Globus pallidus (tissue), 1 donor: Measurements from ENCODE around the gene PYDC2.

ENCODE experiments used
- DNase-seq: peaks from one replicate; pipeline ENCODE4 v3.0.0-alpha.2; 2015; ENCODE audit warnings: low spot score

PYDC2 gene

DNA sequence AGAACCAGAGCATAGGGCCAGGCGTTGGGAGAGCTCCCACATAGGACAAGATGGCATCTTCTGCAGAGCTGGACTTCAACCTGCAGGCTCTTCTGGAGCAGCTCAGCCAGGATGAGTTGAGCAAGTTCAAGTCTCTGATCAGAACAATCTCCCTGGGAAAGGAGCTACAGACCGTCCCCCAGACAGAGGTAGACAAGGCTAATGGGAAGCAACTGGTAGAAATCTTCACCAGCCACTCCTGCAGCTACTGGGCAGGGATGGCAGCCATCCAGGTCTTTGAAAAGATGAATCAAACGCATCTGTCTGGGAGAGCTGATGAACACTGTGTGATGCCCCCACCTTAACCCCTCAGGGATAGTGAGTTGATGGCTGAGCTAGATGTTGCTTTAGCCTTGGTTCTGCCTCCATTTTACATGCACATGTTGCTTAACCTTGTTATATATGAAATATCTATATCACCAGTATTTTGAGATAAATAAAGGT lies at the start of gene PYDC2:
PYDC2 (plus strand) TSS at position 51 of the 483 bp plus-strand sequence; CDS start at position 51, 0 bp downstream.
- DNase-seq: no peak

DNA sequence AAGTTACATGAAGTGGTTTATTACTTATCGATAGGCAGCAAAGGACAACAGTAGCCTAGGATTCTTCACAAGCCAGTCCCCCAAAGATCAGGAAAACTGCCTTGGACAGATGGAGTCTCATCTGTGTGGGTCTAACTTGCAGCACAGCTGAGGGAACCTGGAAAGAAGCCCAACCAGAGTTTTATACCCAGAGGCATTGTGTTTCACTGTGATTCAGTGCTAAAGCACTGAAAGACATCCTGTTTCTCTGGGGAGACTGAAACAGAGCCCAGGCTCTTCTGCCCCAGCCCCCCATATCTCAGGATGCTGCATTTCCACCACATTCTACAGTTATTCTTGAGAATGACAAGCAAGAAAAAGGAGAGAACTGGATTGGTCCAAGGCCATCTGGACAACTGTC lies 48.2 kb upstream of the PYDC2 start:
- no peak for DNase-seq

DNA sequence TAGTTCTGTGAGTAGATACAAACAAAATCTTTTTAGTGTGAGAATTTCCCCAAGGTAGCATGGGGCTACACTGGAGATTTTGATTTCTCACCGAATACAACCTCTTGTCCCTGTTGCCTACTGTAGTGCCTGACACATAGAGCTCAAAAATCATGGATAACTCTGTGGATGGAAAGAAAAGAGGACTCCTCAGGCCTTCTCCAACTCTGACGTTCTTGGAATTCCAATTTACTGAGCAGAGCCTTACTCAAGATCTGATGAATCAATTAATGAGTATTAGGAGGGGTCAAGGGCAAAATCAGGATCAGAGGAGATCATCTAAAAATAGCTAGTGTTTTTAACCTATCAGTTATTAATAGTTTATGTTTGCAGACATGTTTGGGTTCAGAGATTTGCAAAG lies 46.7 kb upstream of the PYDC2 start:
- no peak for DNase-seq

DNA sequence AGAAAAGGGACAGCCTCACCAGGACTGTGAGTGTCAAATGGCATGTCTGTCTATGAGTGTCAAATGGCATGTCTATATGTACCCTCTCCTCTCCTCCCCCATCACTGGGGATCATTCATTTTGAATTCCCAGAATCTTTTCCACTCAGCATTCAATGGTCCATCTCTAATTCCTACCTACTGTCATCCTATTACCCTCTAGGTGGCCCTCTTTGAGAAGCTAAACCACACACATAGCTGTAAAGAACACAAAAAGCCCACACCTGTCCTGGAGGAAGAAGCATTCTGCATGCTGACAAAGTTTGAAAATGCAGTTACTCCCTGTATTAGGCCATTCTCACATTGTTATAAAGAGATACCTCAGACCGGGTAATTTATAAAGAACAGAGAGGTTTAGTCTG lies 46.2 kb upstream of the PYDC2 start:
- DNase-seq: no peak

DNA sequence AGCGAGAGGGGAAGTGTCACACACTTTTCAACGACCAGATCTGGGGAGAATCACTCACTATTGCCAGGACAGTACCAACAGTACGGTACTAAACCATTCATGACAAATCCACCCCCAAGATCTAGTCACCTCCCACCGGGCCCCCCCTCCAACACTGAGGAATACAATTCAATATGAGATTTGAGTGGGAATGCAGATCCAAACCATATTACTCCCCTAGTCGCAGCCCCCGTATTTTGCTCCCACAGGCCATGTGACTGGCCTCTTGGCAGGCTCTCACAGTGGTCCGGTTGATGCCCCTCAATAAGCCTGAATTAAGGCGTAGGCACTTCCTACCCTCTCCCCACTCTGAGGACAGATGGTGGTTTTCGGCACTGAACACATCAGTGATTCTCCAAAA lies 45.4 kb upstream of the PYDC2 start:
- no peak for DNase-seq

DNA sequence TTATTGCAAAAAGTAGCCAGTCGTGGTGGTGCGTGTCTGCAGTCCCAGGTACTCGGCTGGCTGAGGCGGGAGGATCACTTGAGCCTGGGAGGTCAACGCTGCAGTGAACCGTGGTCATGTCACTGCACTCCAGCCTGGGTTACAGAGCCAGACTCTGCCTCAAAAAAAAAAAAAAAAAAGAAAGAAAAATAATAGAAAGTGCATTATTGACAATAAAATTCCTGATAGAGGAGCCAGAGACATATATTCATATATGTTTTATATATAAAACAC lies 43.6 kb upstream of the PYDC2 start:
- no peak for DNase-seq

DNA sequence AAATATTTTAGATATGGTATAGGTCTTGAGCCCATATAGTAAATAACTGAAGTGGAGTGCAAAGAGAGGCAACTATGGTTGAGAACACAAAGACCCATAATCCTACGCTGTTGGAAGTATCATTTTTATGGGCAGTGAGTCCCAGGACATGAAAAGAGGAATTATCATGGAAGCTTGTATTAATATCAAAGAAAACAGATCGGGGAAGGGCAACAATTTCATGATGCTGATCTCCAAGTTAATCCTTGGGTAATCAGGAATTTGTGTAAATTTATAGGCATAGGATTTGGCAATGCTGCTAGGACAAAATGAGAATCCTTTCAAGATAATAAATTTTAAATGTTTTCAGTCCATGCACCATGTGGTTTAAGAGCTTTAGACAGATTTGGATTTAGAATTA lies 40.2 kb upstream of the PYDC2 start:
- DNase-seq: no peak

DNA sequence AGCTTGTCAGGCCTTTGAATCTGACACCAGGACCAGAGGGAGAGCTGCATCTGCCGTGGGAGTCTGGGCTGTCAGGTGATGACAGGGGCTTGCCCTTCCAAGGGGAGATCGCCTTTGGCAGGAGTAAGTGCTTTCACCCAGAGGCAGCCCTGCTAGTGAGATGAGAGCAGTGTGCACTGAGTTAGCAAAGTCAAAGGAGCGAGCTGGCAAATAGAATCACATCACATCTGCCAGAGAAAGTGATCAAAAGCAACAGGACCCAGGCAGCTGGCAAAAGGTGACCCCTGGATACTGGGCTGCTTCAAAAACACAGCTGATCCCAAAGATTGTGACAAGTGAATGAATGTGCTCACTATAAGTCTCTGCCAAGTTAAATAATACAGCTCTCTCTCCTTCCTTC lies 36.1 kb upstream of the PYDC2 start:
- DNase-seq: no peak

DNA sequence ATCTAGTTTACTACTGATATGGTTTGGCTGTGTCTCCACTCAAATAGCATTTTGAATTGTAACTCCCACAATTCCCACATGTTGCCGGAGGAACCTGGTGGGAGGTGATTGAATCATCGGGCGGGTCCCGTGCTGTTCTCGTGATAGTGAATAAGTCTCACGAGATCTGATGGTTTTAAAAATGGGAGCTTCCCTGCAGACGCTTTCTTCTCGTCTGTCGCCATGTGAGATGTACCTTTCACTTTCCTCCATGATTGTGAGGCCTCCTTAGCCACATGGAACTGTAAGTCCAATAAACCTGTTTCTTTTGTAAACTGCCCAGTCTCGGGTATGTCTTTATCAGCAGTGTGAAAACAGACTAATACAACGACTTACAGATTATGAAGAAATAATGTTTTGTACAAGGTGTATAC lies 35.6 kb upstream of the PYDC2 start:
- no peak for DNase-seq

DNA sequence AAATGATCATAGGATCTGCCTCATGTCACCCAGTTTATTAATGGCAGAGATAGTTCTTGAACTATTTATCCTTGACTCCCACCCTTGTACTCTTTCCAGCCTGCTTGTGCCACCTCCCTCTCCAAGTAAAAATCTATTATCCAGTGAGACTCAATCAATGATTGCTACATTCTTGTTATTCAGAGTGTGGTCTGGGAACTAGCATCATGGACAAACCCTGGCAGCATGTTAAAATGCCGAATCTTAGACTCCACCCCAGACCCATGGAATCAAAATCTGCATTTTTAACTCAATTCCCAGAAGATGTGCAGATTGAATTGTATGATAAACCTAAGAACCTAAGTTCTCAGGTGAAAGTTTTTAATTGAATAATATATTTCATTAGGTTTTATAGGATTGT lies 34.7 kb upstream of the PYDC2 start:
- DNase-seq: no peak

DNA sequence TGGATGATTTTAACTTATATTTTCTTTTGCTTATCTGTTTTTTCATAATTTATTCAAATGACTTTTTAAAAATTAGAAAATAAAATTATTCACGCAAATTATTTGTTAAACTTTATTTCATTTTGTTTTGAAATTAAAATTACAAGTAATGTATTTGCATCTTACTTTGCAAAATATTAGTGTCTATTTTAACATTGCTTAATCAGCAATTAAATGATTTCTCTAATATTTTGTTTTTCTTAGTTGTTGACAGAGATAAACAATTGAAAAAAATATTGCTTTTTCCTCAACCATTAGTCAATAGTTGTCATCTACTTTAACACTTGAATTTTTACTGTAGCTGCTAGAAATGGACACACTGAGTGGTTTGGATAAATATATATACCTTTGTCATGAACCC lies 32.8 kb upstream of the PYDC2 start:
- DNase-seq: no peak

DNA sequence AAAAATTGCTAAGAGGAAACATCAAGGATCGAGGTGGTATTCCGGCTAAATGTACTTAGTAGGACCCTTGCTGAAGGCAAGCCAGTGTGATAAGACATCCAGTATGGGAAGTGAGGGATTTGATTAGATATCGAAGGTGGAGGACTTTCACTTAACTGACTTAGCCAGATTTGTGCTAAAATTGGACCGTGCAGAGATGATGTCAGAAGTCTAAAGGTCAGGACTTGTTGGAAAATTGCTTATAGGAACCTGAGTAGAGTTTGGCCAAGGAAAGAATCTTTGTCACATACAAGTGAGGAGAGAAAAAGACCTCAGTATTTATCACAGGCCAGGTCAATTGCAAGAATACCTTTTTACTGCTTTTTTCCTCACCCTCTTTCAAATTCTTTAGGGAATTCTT lies 30.9 kb upstream of the PYDC2 start:
- DNase-seq: no peak

DNA sequence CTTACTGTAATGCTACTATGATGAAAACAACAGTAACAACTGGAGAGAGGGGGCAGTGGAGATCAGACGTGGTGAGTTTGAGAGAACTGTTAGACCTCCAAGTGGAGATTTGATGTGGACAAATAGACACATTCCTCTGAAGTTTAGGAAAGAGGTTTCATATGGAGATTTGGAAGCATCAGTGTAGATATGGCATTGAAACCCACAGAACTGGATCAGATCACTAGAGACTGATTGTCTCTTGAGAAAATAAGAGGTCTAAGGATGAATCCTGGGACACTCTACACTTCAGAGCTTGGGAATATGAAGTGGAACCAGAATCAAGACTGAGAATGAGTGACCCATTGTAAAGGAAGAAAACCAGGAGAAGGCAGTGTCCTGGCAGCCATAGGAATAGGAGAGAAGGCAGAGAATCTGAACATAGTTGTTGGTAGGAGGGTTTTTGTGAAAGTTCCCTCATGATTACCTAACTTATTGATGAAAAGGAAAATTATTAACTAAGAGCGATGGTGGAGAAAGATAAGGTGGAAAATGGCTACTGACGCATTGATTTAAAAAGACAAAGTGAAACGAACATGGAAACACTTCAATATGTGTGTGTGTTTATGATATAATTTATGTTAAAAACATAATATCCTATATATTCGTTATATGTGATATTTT lies 29.7 kb upstream of the PYDC2 start:
- no peak for DNase-seq

DNA sequence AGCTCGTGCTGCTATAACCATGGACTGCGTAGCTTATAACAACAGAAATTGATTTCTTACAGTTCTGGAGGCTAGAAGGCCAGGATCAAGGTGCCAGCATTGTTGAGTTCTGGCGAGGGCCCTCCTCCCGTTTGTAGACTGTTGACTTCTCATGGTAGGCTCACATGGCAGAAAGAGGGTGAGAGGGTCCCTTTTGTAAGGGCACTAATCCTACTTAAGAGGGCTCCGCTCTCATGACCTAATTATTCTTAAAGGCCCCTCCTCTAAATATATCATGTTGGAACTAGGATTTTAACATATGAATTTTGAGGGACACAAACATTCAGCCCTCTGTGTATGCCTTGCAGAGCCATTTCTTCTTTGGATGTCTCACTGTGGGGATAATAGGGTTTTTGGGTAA lies 28.8 kb upstream of the PYDC2 start:
- no peak for DNase-seq

DNA sequence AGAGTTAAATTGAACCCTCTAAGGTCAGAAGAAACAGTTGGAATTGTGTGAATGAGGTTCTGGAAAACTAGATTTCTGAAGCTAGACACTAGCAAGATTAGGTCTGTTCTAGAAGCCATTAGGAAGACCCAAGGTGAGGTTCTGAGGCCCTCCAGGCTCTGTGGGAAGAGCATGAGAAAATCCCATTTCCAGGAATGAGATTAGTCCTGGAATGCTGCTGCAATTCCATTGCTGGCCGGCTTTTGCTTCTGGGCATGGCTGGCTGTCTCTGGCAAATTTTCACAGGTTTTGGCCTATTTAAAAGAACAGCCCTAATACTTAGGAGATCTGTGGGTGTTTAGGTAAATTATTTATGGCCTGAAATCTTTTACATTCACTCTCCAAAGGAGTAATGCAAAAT lies 26.9 kb upstream of the PYDC2 start:
- no peak for DNase-seq

DNA sequence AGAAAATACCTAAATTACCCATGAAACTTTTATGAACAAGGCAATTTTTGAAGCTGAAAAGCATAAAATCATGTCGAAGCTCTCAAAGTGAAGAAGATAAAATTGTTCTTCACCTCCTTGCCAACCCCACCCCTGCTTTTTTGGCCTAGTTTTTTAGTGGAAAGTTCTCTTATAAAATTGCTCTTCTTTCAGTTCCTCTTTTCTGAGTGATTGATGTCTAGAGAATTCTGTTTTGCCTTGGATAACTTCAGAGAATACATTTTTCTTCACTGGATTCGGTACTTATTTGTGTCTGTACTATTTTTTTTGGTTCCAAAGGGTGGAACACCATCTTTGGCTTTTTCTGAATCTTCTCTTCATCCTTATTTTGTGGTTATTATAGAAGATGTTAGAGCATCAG lies 25.0 kb upstream of the PYDC2 start:
- DNase-seq: no peak

DNA sequence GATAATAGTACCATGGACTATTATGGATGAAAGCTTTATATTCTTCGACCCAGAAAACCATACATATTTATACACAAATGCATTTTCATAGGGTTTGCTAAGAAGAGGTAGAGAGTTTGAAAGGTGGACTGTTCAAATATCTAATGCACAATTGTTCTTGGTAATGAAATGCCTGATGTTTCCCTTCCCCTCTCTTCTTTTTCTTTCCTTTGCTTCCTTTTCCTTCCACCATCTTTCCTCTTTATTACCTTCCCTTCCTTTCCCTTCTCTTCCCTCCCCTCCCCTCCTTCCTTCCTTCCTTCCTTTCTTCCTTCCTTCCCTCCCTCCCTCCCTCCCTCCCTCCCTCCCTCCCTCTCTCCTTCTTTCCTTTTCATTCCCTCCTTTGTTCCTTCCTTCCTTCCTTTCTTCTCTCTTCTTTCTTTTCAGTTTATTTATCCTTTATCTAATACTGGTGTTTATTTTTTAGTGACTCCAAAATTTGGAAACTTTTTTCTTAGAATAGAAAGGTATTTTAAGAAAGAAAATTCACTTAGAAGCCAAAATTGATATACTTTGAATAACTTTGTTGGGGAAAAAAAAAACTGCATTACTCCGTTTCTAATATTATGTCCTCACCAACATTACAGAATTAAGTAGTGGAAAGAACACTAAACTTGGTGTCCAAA lies 22.7 kb upstream of the PYDC2 start:
- no peak for DNase-seq

DNA sequence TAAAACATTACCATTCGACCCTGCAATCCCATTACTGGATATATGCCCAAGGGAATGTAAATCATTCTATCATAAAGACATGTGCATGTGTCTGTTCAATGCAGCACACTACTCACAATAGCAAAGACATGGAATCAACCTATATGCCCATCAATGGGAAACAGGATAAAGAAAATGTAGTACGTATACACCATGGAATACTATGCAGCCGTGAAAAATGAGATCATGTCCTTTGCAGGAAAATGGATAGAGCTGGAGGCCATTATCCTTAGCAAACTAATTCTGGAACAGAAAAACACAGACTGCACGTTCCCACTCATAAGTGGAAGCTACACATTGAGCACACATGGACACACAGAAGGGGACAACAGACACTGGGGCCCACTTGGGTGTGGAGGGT lies 20.4 kb upstream of the PYDC2 start:
- no peak for DNase-seq

DNA sequence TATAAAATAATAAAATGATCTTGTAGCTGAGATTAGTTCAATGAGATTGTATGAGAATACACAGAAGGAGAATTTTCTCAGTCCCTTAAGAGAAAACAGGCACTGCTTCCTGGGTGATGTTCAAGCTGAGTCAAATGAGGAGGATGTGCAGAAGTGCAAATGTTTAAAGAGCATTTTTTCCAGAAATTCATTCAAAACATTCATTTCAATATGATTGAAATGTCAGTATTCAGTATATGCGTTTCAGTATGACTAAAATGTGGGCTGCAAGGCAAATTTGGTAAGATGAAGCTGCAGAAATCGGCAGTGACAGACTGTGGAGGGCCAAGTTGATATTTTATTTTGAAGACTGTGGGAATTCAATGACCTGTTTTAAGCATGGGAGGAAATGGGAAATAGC lies 19.3 kb upstream of the PYDC2 start:
- DNase-seq: no peak

DNA sequence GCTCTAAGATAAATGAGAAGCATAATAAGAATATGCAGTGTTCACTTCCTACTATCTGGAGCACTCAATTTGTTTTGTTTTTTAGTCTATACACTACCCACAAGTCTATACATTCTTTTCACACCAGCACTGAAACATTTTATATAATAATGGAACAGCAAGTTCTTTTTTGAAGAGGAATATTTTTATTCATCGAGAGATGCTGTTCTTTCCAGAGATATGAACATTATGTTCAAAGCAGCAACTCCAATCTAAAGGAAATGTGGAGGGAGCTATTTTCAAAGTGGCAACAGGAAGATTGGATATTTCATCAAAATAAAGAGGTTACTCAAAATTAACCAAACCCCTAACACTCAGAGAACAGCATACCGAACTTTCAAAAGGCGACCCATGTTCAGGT lies 16.4 kb upstream of the PYDC2 start:
- DNase-seq: no peak

DNA sequence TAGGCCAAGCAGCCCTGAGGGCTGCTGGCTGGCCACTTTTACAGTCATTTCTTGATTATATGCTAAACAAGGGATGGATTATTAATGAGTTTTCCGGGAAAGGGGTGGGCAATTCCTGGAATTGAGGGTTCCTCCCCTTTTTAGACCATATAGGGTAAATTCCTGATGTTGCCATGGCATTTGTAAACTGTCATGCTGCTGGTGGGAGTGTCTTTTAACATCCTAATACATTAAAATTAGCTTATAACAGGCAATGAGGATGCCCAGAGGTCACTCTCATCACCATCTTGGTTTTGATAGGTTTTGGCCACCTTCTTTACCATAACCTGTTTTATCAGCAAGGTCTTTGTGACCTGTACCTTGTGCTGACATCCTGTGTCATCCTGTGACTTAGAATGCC lies 11.7 kb upstream of the PYDC2 start:
- DNase-seq: no peak

DNA sequence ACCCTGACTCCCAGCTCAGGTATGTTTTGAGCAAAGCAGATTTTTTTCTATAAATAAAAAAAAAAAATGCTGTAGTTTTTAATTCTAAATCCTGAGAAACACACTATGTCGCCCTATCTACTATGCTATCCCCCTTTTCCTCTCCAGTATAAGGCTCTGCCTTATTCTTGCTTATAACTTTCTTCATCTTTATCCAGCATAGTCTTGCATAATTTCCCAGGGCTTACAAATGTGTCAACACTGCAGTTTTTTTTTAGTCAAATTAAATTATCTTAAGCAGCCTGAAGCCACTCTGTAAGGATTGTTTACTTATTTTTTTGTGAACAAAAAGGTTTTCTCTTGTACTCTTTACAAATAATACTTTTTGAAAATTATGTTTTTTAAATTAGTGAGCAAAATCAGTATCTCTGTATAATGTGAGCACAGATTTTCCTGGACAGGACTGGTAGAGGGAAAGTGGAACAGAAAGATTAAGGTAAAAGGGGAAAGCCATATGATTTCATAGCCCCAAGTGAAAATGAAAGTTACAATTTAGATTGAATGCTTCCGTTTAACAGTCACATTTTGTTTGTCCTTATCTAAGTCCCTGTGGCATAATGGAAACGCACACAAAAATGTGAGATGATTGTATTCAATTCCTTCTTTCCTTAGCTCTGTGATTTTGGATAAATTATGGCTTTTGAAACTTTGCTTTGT lies 5.6 kb upstream of the PYDC2 start:
- DNase-seq: no peak

DNA sequence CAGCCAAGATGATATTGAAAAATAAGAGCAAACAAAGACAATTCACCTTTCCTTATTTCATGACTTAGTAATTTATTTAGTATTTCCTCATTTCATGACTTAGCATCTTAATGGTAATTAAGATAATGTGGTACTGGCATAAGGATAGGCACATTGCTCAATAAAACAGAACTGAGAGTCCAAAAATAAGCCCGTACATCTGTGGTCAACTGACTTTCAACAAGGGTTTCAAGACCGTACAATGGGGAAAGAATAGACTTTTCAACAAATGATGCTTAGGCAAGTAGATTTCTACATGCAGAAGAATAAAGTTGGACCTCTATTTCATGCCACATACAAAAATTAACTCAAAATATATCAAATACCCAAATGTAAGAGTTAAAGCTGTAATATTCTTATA lies 603 bp upstream of the PYDC2 start:
- no peak for DNase-seq

DNA sequence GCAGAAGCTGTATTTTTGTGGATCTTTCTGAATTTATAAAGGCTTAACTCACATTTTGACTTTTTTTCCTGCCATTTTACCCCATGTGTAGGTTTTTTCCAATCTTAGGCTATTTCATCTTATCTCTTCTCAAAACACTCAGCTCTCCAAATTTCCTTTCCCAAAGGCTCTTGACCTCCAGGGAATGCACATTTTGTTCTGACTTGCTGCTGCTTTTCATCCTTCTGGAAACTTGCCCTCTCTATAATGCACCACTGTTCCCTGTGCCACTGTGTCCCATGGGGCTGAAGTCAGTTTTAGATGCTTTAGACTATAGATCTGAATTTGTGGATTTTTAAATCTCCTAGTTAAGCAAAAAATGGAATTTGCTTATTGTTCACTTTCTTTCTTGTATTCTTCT lies 9.1 kb downstream of the PYDC2 start:
- no peak for DNase-seq
